K562 (cell line): Measurements from ENCODE around the gene SLC25A21. TPM values are rescaled to one million over a fixed set of nuclear protein-coding genes. Genes with fewer than 3 reads are reported as not detected.
A peak's percentile ranks its signal among the peaks of the same experiment; 100 is the strongest.

Experiments
- ATAC-seq: fragments of 200-7000 bp; cut with Tn5 transposase; 3 replicates; pipeline ENCODE4 v1.9.1; 2020; ENCODE audit warnings: moderate library complexity
- BruUV-seq: library from RNA; stranded (reverse); fragments of 400-500 nt; replicated peaks from 2 replicates; lab custom pipeline; 2021; lab: Mats Ljungman, UMichigan
- CTCF ChIA-PET: fragments of 300-600 bp; formaldehyde crosslinking; extraction: SDS; loops from one replicate; lab custom pipeline; 2021; ENCODE audit warnings: low intra/inter-chr PET ratio; lab: Yijun Ruan, JAX
- POLR2A ChIA-PET: fragments of 300-600, 350-650 bp; sonication (Branson Sonifier 250); formaldehyde crosslinking; extraction: SDS; loops from one replicate; lab custom pipeline; 2021; ENCODE audit warnings: antibody characterized with exemption, inconsistent platforms; lab: Yijun Ruan, JAX
- DNase-seq, 4 experiments: peaks; one replicate each; pipeline versions ENCODE4 v3.0.0 to v3.0.0-alpha.2; 2011 to 2018; ENCODE audit warnings: low spot score in 3 of 4, mixed read lengths in 3 of 4; ENCODE audit errors: extremely low read depth in 1 of 4
- FAIRE-seq: peaks from 2 replicates; lab custom pipeline; 2011; peaks lifted over from hg19 to GRCh38; lab: Jason Lieb, UNC
- H2AFZ ChIP-seq: 2 replicates; pipeline ENCODE4 v1.6.0; 2011; ENCODE audit warnings: low read depth, low read length, control low read depth, inconsistent platforms
- H3K27ac ChIP-seq: fragments of 200-600 bp; 3 replicates; pipeline ENCODE4 v1.8.0; 2011; ENCODE audit warnings: low read depth, mild to moderate bottlenecking, control low read depth, inconsistent platforms, low read length, moderate library complexity, mixed read lengths; ENCODE audit errors: extremely low read depth
- H3K27me3 ChIP-seq, 2 experiments: fragments of 300-600 bp in 1 of 2; 2 replicates in 1 of 2; 3 replicates in 1 of 2; pipeline versions ENCODE4 v1.6.0 to v1.8.0; 2011; ENCODE audit warnings: inconsistent platforms in 2 of 2, low read length in 2 of 2, mild to moderate bottlenecking in 1 of 2, mixed read lengths in 1 of 2, moderate library complexity in 1 of 2; ENCODE audit not compliant: control insufficient read depth in 2 of 2, insufficient read depth in 2 of 2
- H3K36me3 ChIP-seq: fragments of 300-600 bp; 3 replicates; pipeline ENCODE4 v1.8.0; 2011; ENCODE audit warnings: mild to moderate bottlenecking, low read length, inconsistent platforms; ENCODE audit not compliant: control insufficient read depth, insufficient read depth
- H3K4me1 ChIP-seq, 2 experiments: fragments of 200-600 bp in 1 of 2; replicated peaks in 1 of 2; 2 replicates in 1 of 2; 3 replicates in 1 of 2; pipeline versions ENCODE4 v1.5.1 to v1.8.0; 2011; ENCODE audit warnings: inconsistent platforms in 2 of 2, low read length in 2 of 2, mild to moderate bottlenecking in 1 of 2, mixed read lengths in 1 of 2, moderate library complexity in 1 of 2; ENCODE audit not compliant: control insufficient read depth in 2 of 2, insufficient read depth in 2 of 2
- H3K4me2 ChIP-seq: 2 replicates; pipeline ENCODE4 v1.6.1; 2011; ENCODE audit warnings: low read length, control low read depth, inconsistent platforms, mixed read lengths; ENCODE audit not compliant: insufficient read depth
- H3K4me3 ChIP-seq: fragments of 200-600 bp; sonication (generic), shearing (Covaris generic); 2 replicates; pipeline ENCODE4 v1.5.1; 2016; ENCODE audit warnings: control low read depth, inconsistent platforms
- H3K79me2 ChIP-seq: fragments of 200-600 bp; 3 replicates; pipeline ENCODE4 v1.8.0; 2011; ENCODE audit warnings: low read length, inconsistent platforms; ENCODE audit not compliant: control insufficient read depth, insufficient read depth
- H3K9ac ChIP-seq, 2 experiments: 2 replicates each; pipeline versions ENCODE4 v1.6.0 to v1.6.1; 2011; ENCODE audit warnings: low read depth in 2 of 2, low read length in 2 of 2, control low read depth in 1 of 2, inconsistent platforms in 1 of 2, mild to moderate bottlenecking in 1 of 2, mixed read lengths in 1 of 2; ENCODE audit not compliant: insufficient read depth in 1 of 2
- H3K9me1 ChIP-seq: one replicate; pipeline ENCODE4 v1.6.0; 2011; ENCODE audit warnings: inconsistent platforms, mild to moderate bottlenecking, low read length, moderate library complexity; ENCODE audit not compliant: control insufficient read depth, insufficient read depth
- H3K9me3 ChIP-seq: replicated peaks from 2 replicates; pipeline ENCODE4 v1.5.1; 2011; ENCODE audit warnings: low read depth, low read length, inconsistent platforms; ENCODE audit not compliant: control insufficient read depth, insufficient read depth
- H4K20me1 ChIP-seq: replicated peaks from 2 replicates; pipeline ENCODE4 v1.6.1; 2011; ENCODE audit warnings: low read length, inconsistent platforms, mixed read lengths; ENCODE audit not compliant: control insufficient read depth, insufficient read depth
- HMBOX1 ChIP-seq: sonication (generic); IDR thresholded peaks from 2 replicates; pipeline ENCODE4 v1.6.1; 2016
- ZNF133 ChIP-seq: fragments of 250-450 bp; sonication (Bioruptor Pico); IDR thresholded peaks from 2 replicates; pipeline ENCODE4 v1.4.0; 2020; ENCODE audit warnings: mild to moderate bottlenecking
- ZNF79 ChIP-seq: fragments of 250-450 bp; sonication (Bioruptor Pico); IDR thresholded peaks from 2 replicates; pipeline ENCODE4 v1.4.0; 2020; ENCODE audit warnings: low read depth, mild to moderate bottlenecking, moderate library complexity
- ZZZ3 ChIP-seq: fragments of 450-650 bp; IDR thresholded peaks from 2 replicates; pipeline ENCODE4 v1.6.1; 2016; ENCODE audit warnings: antibody characterized with exemption, mild to moderate bottlenecking, moderate library complexity
- in situ Hi-C: fragments of 300-500 bp; cut with MboI; formaldehyde crosslinking; loops from 4 replicates; pipeline ENCODE4 v1.15.0; 2018; ENCODE audit warnings: inconsistent platforms, mixed read lengths
- intact Hi-C: fragments of 100-400 bp; cut with micrococcal nuclease; formaldehyde crosslinking; loops from 2 replicates; pipeline ENCODE4 v1.14.2; 2022
- polyA plus RNA-seq, 8 experiments: library from polyadenylated mRNA; depleted of rRNA in 4 of 8; stranded (reverse) in 5 of 8; unstranded in 3 of 8; fragments of >200 nt; fragmentation: Nextera tagmentation in 2 of 8; fragmentation: Illumina TruSeq in 1 of 8; extraction: Ambion mirVana in 2 of 8; extraction: Trizol in 1 of 8; gene quantifications; 2 replicates each; pipeline versions ENCODE4 v1.2.1 to v1.2.3, GENCODE V29; 2011 to 2014; ENCODE audit warnings: inconsistent platforms in 1 of 8, missing spikeins in 1 of 8
- total RNA-seq, 7 experiments: library from RNA; depleted of rRNA in 6 of 7; stranded (reverse); fragments of >200 nt in 6 of 7; fragmentation: Illumina TruSeq in 2 of 7; extraction: Trizol in 2 of 7; gene quantifications; 2 replicates each; pipeline versions ENCODE4 v1.2.1 to v1.2.3, GENCODE V29; 2011 to 2021; ENCODE audit warnings: low replicate concordance in 1 of 7

The SLC25A21 gene
- total and polyA plus RNA-seq, 9 of the 15 experiments (the other 6 are each of a cell fraction or from before 2014, with no cell fraction given): 15.2 to 46.7 (median 28.7) TPM

- TF ChIP-seq ZZZ3 (no peak), ZNF79 (no peak)
- TF ChIP-seq, all 486 proteins: peak for 0
These were observed 121.3 kb downstream of the SLC25A21 start (continued) for GRCh38 chr14:37051153-37051552.

GRCh38 chr14:37048666-37049071, 123.7 kb downstream of the SLC25A21 start:
- no peak for DNase-seq
- H3K36me3 ChIP-seq: no peaks in the 10 kb centered on the region
- 0 out of 2 replicates have a peak, but pooled peaks cover 3% of the 10 kb centered on the region for H4K20me1 ChIP-seq
- no TSS peak for BruUV-seq
- no peaks in the 10 kb centered on the region for H3K9me3 ChIP-seq
- H3K79me2 ChIP-seq: no peaks in the 10 kb centered on the region
- no peak for FAIRE-seq
- H3K4me1 ChIP-seq: no peaks in the 10 kb centered on the region; a peak in 2 of 5 replicates
- intact Hi-C loops: no loop called here
- ChIA-PET CTCF (no interaction called here), POLR2A (no interaction called here)
- in situ Hi-C loops: no loop called here
- H3K27ac ChIP-seq: no peak overlapping the region
- no peak overlapping the region for H3K9ac ChIP-seq
- TF ChIP-seq HMBOX1: peak; percentile 79
- no peak for TF ChIP-seq ZNF133 (CRISPR knock-in tag)
- ATAC-seq: no peak
- H3K9me1 ChIP-seq: no peaks in the 10 kb centered on the region
- H3K4me2 ChIP-seq: no peak overlapping the region
- no peak overlapping the region for H2AFZ ChIP-seq
- no peak overlapping the region for H3K4me3 ChIP-seq
- no peaks in the 10 kb centered on the region for H3K27me3 ChIP-seq
